Right renal cortex interstitium (tissue), 3 donors: Measurements from ENCODE around the gene KDSR. TPM values are rescaled to one million over a fixed set of nuclear protein-coding genes. Genes with fewer than 3 reads are reported as not detected.

ENCODE experiments used
- DNase-seq, 3 donors: peaks; one replicate each; pipeline ENCODE4 v3.0.0-alpha.2; 2013; ENCODE audit warnings: low read depth in 3 of 3, low spot score in 2 of 3
- polyA plus RNA-seq, 3 donors: library from polyadenylated mRNA; unstranded; fragments of 120-200 nt; gene quantifications; one replicate each; pipeline ENCODE4 v1.2.1, GENCODE V29; 2013; ENCODE audit not compliant: insufficient read length in 3 of 3

Gene KDSR
- polyA plus RNA-seq, 3 donors, result 44.9 to 46.3 (median 45.7) TPM

DNA sequence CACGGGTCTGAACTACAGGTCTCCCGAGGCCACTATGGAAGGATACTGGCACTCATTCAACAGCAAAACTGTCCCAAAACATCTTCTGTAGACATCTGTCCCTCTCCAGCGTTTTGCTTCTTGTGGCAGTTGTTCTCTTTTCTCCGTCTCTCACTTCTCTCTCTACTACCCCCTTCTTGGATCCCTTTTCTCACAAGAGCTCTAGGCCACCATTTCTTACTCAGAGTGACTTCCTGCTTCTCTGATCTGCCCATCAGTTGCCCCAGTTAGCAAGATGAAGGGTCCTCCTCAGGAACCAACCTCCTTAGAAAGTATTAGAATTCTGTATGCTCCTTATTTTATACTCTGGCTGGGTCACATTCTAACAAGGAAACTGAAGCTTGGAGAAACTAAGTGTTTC is 80.1 kb downstream of the KDSR start:
- DNase-seq, result no peak

DNA sequence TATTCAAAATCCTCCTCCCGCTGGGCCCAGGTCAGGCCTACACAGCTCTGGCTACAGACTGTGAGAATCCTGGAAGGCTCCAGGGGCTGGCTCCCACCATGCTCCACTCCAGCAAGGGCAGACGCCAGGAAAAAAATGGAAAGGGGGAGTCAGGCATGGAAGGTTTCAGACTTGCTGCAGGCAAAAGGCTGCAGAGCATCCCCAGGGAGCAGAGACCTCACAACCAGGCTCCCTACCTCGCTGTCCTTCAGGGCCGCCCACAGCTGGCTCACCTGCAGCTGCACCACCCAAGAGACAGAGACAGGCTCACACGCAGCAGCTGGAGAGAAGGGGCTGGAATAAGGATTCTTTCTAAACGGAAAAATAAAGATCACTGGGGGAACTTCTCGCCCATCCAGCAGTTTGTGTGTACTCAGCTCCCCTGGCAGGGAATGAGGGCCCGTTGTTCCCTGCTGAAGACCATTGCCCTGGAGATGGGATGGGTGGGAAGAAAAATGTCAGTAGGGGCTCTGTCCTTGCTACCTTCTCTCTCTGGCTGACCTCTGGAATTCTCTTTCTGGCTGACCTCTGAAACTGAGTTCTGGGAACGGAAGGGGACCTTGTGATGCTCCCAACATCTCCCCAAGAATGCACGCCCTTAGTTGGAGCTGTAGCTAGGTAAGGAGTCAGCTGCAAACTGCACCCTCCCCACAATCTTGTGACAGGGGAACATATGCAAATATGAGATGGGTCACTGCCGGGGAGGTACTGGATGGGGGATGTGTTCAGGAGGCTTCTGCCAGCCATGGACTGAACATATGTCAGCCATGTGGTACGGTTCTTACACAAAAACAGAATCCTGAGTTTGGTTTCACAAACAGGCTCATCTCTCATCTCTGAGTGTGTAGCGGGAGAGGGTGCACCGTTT is 81.9 kb downstream of the KDSR start:
- no peak for DNase-seq

DNA sequence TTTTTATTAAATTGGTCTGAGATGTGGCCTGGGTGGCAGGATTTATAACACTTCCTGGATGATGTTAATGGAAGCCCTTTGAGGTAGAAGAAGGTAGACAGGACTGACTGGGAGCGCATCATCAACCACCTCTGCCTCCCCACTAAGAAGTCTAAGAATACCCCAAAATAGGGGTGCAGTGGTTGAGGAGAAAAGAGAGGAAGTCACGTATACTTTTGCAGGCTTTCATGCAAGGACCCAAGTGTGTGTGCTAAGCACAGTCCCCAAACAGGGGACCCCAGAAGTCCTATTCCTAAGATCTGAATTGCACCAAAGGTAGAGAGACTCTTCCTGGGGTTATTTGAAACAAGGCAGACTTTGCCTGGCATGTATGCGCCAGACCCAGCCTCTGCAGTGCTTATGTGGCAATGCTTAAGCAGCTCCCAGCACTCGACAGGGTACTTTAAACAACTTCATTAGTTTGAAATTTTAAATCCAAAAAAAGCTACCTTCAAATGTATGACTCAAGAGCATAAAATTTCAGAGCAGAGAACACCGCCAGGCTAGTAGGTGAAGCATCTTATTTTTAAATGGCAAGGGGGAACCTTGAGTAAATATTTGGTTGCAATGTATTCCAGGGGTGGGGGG is 82.7 kb downstream of the KDSR start:
- no peak for DNase-seq

DNA sequence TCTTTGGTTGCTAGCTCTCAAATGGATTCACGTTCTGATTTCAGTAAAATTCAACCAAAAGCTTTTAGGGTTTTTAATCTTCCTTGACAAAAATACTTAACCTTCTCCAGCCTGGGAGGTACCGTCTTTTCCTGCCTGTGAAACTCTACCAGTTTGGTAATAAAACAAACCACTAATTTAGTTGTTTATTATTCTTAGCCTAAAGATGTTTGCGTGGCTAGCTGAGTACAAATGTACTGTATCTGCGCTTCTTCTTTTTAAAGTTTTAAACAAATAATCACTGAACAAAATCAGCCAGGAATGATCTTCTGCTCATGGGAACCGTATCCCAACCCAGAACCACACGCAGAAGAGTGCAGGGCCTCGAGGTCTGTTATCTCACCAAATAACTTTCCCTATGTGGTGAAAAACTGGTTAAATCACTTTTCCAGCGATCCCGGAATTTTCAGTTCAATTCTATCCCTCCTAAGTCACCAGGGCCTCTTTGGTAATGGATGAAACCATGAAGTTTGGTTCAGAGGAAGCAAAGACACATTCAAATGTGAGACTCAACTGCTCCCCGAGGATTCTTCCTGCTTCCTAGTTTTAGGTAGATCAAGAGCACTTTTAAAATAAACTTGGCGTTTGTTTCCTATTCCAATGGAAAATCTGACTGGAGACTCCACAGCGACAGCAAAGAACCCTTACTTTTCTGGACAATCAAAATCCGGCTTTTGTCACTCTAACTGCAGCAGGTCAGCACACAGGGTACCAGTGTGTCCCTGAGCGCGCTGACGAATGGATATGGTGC is 83.5 kb downstream of the KDSR start:
- no peak for DNase-seq

DNA sequence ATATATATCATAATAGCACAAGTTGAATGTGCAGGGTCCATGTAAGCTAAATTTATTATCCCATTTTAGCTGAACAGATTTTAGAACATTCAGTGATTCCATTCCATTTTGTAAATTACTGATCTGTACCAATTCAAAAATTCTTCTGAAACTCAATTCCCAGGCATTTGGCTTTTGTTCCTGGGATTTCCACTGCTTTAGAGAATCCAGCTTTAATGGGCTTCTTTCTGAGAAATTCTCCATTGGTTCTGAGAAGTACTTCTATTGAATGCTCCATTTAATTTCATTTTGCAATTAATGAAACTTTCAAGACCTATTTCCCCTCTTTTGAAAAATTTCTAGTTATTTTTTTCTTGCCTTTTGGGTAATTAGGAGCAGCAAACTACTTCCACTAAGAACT is 84.2 kb downstream of the KDSR start:
- no peak for DNase-seq

Other genes with a start within 250 kb of the KDSR start
- 10 to 100 TPM; 23.5 to 24.7 (median 23.6) TPM for gene BCL2, start 47.4 kb downstream of the KDSR start, polyA plus RNA-seq
- gene VPS4B, start 55.3 kb upstream of the KDSR start, polyA plus RNA-seq, result 10 to 100 TPM; 58.3 to 61.0 (median 59.8) TPM
- gene SERPINB5, start 109.8 kb upstream of the KDSR start, polyA plus RNA-seq, result not detected
- gene SERPINB12, start 175.2 kb upstream of the KDSR start, polyA plus RNA-seq, result under 1 TPM in 1 of 3 donors, not detected in 2; 0.10 TPM
- gene SERPINB13, start 220.1 kb upstream of the KDSR start, polyA plus RNA-seq, result not detected